ENCODE data around the gene SUOX.

- TF ChIP-seq CTCF (IDR thresholded peaks at IDR 0.05; ENCODE audit: low read depth, low read length, missing input control), result no peak
- TF ChIP-seq EGR1 (IDR thresholded peaks at IDR 0.05; ENCODE audit: low read depth in 2 of 2), result no peak
- TF ChIP-seq, protein P1, sequence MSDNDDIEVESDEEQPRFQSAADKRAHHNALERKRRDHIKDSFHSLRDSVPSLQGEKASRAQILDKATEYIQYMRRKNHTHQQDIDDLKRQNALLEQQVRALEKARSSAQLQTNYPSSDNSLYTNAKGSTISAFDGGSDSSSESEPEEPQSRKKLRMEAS (IDR thresholded peaks at IDR 0.05), result no peak
- no peak for TF ChIP-seq YY1 (IDR thresholded peaks at IDR 0.05)
- no peak for TF ChIP-seq NR2F2 (IDR thresholded peaks at IDR 0.05)
- TF ChIP-seq, protein P2, sequence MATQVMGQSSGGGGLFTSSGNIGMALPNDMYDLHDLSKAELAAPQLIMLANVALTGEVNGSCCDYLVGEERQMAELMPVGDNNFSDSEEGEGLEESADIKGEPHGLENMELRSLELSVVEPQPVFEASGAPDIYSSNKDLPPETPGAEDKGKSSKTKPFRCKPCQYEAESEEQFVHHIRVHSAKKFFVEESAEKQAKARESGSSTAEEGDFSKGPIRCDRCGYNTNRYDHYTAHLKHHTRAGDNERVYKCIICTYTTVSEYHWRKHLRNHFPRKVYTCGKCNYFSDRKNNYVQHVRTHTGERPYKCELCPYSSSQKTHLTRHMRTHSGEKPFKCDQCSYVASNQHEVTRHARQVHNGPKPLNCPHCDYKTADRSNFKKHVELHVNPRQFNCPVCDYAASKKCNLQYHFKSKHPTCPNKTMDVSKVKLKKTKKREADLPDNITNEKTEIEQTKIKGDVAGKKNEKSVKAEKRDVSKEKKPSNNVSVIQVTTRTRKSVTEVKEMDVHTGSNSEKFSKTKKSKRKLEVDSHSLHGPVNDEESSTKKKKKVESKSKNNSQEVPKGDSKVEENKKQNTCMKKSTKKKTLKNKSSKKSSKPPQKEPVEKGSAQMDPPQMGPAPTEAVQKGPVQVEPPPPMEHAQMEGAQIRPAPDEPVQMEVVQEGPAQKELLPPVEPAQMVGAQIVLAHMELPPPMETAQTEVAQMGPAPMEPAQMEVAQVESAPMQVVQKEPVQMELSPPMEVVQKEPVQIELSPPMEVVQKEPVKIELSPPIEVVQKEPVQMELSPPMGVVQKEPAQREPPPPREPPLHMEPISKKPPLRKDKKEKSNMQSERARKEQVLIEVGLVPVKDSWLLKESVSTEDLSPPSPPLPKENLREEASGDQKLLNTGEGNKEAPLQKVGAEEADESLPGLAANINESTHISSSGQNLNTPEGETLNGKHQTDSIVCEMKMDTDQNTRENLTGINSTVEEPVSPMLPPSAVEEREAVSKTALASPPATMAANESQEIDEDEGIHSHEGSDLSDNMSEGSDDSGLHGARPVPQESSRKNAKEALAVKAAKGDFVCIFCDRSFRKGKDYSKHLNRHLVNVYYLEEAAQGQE (IDR thresholded peaks at IDR 0.05), result no peak
- no peak for TF ChIP-seq GABPA (IDR thresholded peaks at IDR 0.05 in 1 of 2, conservative IDR thresholded peaks at IDR 0.05 in 1 of 2)
- no peak for TF ChIP-seq RXRA (IDR thresholded peaks at IDR 0.05)
- TF ChIP-seq TAF1 (conservative IDR thresholded peaks at IDR 0.05), result no peak
Measured at GRCh38 chr12:56037161-56037560, 40.1 kb downstream of the SUOX start.

Measured in liver (tissue), 3 donors.